ENCODE measurements around the gene ZMPSTE24.

DNA sequence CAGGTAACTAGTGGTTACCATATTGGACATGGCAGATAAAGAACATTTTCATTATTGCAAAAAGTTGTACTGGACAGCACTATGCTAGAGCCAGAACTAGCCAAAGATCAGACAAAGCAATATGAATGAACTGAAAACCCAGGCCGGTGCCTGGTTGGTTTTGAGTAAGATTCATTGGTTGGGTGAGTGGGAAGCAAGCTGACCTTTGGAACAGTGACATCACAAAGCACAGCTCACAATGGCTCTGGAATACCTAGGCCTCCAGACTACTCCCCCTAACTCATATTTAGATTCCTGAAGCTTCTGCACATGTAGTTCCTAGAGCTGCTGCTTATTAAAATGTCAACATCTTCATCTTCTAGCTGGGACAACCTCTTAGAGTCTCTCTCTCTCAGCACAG, 10.4 kb upstream of the ZMPSTE24 start, which contains the start of gene TMCO2:
- TF ChIP-seq FOS (IDR thresholded peaks at IDR 0.05; ENCODE audit: borderline replicate concordance, extremely low read depth, insufficient read length) = no peak
- no peak for TF ChIP-seq POLR2A (IDR thresholded peaks at IDR 0.05; ENCODE audit: low read depth, low read length)
- TF ChIP-seq, protein P1, sequence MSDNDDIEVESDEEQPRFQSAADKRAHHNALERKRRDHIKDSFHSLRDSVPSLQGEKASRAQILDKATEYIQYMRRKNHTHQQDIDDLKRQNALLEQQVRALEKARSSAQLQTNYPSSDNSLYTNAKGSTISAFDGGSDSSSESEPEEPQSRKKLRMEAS (IDR thresholded peaks at IDR 0.05; ENCODE audit: low read depth, low read length) = no peak
- TF ChIP-seq RAD21 (IDR thresholded peaks at IDR 0.05; ENCODE audit: insufficient read depth, low read depth, low read length) = no peak
- TF ChIP-seq SIN3A (IDR thresholded peaks at IDR 0.05; ENCODE audit: low read depth, low read length) = no peak
- TF ChIP-seq POLR2AphosphoS5 (IDR thresholded peaks at IDR 0.05; ENCODE audit: low read length) = no peak
- TF ChIP-seq, protein P2, sequence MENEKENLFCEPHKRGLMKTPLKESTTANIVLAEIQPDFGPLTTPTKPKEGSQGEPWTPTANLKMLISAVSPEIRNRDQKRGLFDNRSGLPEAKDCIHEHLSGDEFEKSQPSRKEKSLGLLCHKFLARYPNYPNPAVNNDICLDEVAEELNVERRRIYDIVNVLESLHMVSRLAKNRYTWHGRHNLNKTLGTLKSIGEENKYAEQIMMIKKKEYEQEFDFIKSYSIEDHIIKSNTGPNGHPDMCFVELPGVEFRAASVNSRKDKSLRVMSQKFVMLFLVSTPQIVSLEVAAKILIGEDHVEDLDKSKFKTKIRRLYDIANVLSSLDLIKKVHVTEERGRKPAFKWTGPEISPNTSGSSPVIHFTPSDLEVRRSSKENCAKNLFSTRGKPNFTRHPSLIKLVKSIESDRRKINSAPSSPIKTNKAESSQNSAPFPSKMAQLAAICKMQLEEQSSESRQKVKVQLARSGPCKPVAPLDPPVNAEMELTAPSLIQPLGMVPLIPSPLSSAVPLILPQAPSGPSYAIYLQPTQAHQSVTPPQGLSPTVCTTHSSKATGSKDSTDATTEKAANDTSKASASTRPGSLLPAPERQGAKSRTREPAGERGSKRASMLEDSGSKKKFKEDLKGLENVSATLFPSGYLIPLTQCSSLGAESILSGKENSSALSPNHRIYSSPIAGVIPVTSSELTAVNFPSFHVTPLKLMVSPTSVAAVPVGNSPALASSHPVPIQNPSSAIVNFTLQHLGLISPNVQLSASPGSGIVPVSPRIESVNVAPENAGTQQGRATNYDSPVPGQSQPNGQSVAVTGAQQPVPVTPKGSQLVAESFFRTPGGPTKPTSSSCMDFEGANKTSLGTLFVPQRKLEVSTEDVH (IDR thresholded peaks at IDR 0.05; ENCODE audit: low read depth, partially characterized antibody) = no peak
- TF ChIP-seq, protein P3, sequence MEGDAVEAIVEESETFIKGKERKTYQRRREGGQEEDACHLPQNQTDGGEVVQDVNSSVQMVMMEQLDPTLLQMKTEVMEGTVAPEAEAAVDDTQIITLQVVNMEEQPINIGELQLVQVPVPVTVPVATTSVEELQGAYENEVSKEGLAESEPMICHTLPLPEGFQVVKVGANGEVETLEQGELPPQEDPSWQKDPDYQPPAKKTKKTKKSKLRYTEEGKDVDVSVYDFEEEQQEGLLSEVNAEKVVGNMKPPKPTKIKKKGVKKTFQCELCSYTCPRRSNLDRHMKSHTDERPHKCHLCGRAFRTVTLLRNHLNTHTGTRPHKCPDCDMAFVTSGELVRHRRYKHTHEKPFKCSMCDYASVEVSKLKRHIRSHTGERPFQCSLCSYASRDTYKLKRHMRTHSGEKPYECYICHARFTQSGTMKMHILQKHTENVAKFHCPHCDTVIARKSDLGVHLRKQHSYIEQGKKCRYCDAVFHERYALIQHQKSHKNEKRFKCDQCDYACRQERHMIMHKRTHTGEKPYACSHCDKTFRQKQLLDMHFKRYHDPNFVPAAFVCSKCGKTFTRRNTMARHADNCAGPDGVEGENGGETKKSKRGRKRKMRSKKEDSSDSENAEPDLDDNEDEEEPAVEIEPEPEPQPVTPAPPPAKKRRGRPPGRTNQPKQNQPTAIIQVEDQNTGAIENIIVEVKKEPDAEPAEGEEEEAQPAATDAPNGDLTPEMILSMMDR (IDR thresholded peaks at IDR 0.05 in 2 of 3, conservative IDR thresholded peaks at IDR 0.05 in 1 of 3; ENCODE audit: control insufficient read depth in 2 of 3, extremely low read depth in 1 of 3, insufficient read depth in 1 of 3, low read depth in 3 of 3, low read length in 3 of 3) = no peak
- no peak for TF ChIP-seq YY1 (IDR thresholded peaks at IDR 0.05; ENCODE audit: low read depth, low read length)
- TF ChIP-seq SMAD1 (IDR thresholded peaks at IDR 0.05; ENCODE audit: low read depth, partially characterized antibody) = no peak
- TF ChIP-seq STAT1 (conservative IDR thresholded peaks at IDR 0.05) = no peak
- no peak for TF ChIP-seq PAX8 (IDR thresholded peaks at IDR 0.05)
- no peak for TF ChIP-seq EP300 (IDR thresholded peaks at IDR 0.05; ENCODE audit: borderline replicate concordance in 1 of 2, control insufficient read depth in 1 of 2, low read depth in 2 of 2, low read length in 2 of 2)
- TF ChIP-seq, protein P4, sequence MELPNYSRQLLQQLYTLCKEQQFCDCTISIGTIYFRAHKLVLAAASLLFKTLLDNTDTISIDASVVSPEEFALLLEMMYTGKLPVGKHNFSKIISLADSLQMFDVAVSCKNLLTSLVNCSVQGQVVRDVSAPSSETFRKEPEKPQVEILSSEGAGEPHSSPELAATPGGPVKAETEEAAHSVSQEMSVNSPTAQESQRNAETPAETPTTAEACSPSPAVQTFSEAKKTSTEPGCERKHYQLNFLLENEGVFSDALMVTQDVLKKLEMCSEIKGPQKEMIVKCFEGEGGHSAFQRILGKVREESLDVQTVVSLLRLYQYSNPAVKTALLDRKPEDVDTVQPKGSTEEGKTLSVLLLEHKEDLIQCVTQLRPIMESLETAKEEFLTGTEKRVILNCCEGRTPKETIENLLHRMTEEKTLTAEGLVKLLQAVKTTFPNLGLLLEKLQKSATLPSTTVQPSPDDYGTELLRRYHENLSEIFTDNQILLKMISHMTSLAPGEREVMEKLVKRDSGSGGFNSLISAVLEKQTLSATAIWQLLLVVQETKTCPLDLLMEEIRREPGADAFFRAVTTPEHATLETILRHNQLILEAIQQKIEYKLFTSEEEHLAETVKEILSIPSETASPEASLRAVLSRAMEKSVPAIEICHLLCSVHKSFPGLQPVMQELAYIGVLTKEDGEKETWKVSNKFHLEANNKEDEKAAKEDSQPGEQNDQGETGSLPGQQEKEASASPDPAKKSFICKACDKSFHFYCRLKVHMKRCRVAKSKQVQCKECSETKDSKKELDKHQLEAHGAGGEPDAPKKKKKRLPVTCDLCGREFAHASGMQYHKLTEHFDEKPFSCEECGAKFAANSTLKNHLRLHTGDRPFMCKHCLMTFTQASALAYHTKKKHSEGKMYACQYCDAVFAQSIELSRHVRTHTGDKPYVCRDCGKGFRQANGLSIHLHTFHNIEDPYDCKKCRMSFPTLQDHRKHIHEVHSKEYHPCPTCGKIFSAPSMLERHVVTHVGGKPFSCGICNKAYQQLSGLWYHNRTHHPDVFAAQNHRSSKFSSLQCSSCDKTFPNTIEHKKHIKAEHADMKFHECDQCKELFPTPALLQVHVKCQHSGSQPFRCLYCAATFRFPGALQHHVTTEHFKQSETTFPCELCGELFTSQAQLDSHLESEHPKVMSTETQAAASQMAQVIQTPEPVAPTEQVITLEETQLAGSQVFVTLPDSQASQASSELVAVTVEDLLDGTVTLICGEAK (IDR thresholded peaks at IDR 0.05; ENCODE audit: borderline replicate concordance) = no peak
